Stimulated activated CD4-positive, alpha-beta T cell treated with anti-CD3 and anti-CD28 coated beads, Interleukin-12 subunit alpha, Interleukin-12 subunit beta, amount 100 ng/mL, for 48 hours (primary cell): ENCODE measurements around the gene CCDC141.
"Not testable (repeated sequence)": the region's sequence is repeated elsewhere in the genome, so short reads cannot be mapped to it uniquely, and the experiment has no call there.

Experiments used
- DNase-seq, 3 donors: peaks; one replicate each; pipeline ENCODE4 v3.0.0-alpha.2; 2020; ENCODE audit warnings: low read depth in 2 of 3, low spot score in 1 of 3

CCDC141 gene

GRCh38 chr2:179045602-179046001, 4.3 kb downstream of the CCDC141 start:
- DNase-seq = not testable (repeated sequence)

GRCh38 chr2:179044500-179044899, 5.4 kb downstream of the CCDC141 start:
- DNase-seq = no peak

- no peak for DNase-seq
Observed at GRCh38 chr2:179037807-179038206, 12.1 kb downstream of the CCDC141 start.

GRCh38 chr2:179036353-179036905, 13.5 kb downstream of the CCDC141 start:
- DNase-seq = no peak

- peak in 1 of 3 donors; percentile 22 for DNase-seq
Observed at GRCh38 chr2:179031731-179032408, 18.1 kb downstream of the CCDC141 start.

GRCh38 chr2:179024445-179024844, 25.5 kb downstream of the CCDC141 start:
- DNase-seq = no peak

GRCh38 chr2:179022685-179023084, 27.3 kb downstream of the CCDC141 start:
- no peak for DNase-seq

GRCh38 chr2:179021258-179021657, 28.7 kb downstream of the CCDC141 start:
- no peak for DNase-seq

- peak; percentile 28 to 44 (median 33) for DNase-seq
Observed at GRCh38 chr2:179020156-179020750, 29.7 kb downstream of the CCDC141 start.

GRCh38 chr2:179019260-179019659, 30.7 kb downstream of the CCDC141 start:
- no peak for DNase-seq

- no peak for DNase-seq
Observed at GRCh38 chr2:179017773-179018357, 32.1 kb downstream of the CCDC141 start.

GRCh38 chr2:179014189-179014588, 35.7 kb downstream of the CCDC141 start:
- not testable (repeated sequence) for DNase-seq

- DNase-seq = no peak
Observed at GRCh38 chr2:179005976-179006375, 44.0 kb downstream of the CCDC141 start.

- no peak for DNase-seq
Observed at GRCh38 chr2:178999476-178999875, 50.5 kb downstream of the CCDC141 start.

GRCh38 chr2:178998539-178998938, 51.4 kb downstream of the CCDC141 start:
- DNase-seq = no peak

- no peak for DNase-seq
Observed at GRCh38 chr2:178997477-178997876, 52.5 kb downstream of the CCDC141 start.

- no peak for DNase-seq
Observed at GRCh38 chr2:178997067-178997466, 52.9 kb downstream of the CCDC141 start.

- no peak for DNase-seq
Observed at GRCh38 chr2:178994264-178994663, 55.7 kb downstream of the CCDC141 start.

- DNase-seq = no peak
Observed at GRCh38 chr2:178993788-178994187, 56.1 kb downstream of the CCDC141 start.

- DNase-seq = not testable (repeated sequence)
Observed at GRCh38 chr2:178992719-178993118, 57.2 kb downstream of the CCDC141 start.

GRCh38 chr2:178990533-178991241, 59.2 kb downstream of the CCDC141 start:
- DNase-seq = no peak

GRCh38 chr2:178989424-178989823, 60.5 kb downstream of the CCDC141 start:
- not testable (repeated sequence) for DNase-seq
